Measurements from ENCODE around the gene ANKLE1.

ANKLE1 gene

DNA sequence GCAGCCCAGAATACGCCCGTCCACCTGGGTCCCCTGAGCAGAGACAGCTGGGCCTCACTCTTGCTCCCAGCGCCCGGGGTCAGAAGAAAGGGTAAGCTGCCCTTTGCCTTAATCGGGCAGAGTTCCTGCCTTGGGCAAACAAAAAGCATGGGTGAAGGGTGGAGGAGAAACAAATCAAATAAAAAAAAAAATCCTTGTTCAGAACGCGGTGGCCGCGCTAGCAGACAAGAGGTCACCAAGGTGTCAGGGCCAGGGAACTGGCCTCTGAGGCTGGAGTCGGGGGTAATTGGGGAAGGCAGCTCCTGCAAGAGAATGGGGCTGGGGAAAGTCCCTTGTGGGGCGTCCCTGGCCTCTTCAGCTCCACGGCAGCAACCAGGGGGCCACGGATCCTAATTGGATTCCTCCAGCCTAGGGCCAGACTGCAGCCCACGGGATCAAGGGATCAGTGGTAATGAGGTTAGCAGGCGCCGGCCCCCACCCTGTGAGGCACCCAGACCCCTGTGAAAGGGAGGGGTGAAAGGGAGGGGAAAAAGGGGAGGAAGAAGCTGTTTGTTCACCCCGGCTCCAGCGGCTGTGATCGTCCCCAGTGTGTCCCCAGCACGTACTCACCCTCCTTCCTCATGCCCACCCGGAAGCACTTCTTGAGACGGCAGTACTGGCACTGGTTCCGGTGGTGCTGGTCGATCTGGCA is 41.5 kb upstream of the ANKLE1 start:
- TF ChIP-seq POLR2AphosphoS5 (IDR thresholded peaks at IDR 0.05; ENCODE audit: low read depth) (no peak), CTCF (IDR thresholded peaks at IDR 0.05; ENCODE audit: insufficient read depth, low read length) (no peak)
- DNase-seq (ENCODE audit: low read depth in 1 of 2, low spot score in 1 of 2): no peak

GRCh38 chr19:17240826-17241399 is 40.8 kb upstream of the ANKLE1 start:
- H3K4me3 ChIP-seq (replicated peaks; ENCODE audit: insufficient read depth, low read length): no peak overlapping the region
- no peaks in the 10 kb centered on the region for H3K27me3 ChIP-seq (ENCODE audit: insufficient read depth, poor library complexity, severe bottlenecking)
- TF ChIP-seq POLR2AphosphoS5 (IDR thresholded peaks at IDR 0.05; ENCODE audit: low read depth) (no peak), SPI1 (IDR thresholded peaks at IDR 0.05; ENCODE audit: borderline replicate concordance, low read depth) (no peak), REST (IDR thresholded peaks at IDR 0.05; ENCODE audit: insufficient replicate concordance, low read depth) (no peak), CTCF (IDR thresholded peaks at IDR 0.05; ENCODE audit: insufficient read depth, low read length) (no peak), GABPA (IDR thresholded peaks at IDR 0.05; ENCODE audit: low read depth) (no peak)
- no peak overlapping the region for H3K27ac ChIP-seq (replicated peaks)
- no peak for DNase-seq (ENCODE audit: low read depth in 1 of 2, low spot score in 1 of 2)

More for the DNA sequence above, 41.5 kb upstream of the ANKLE1 start:
- H3K4me3 ChIP-seq (replicated peaks; ENCODE audit: insufficient read depth, low read length): no peak overlapping the region
- no peaks in the 10 kb centered on the region for H3K27me3 ChIP-seq (ENCODE audit: insufficient read depth, poor library complexity, severe bottlenecking)
- no peak overlapping the region for H3K27ac ChIP-seq (replicated peaks)

- Histone ChIP-seq H3K27ac (replicated peaks) (no peak overlapping the region), H3K4me3 (replicated peaks; ENCODE audit: insufficient read depth, low read length) (no peak overlapping the region), H3K27me3 (ENCODE audit: insufficient read depth, poor library complexity, severe bottlenecking) (no peaks in the 10 kb centered on the region)
- no peak for DNase-seq (ENCODE audit: low read depth in 1 of 2, low spot score in 1 of 2)
- TF ChIP-seq POLR2AphosphoS5 (IDR thresholded peaks at IDR 0.05; ENCODE audit: low read depth) (no peak), CTCF (IDR thresholded peaks at IDR 0.05; ENCODE audit: insufficient read depth, low read length) (no peak), REST (IDR thresholded peaks at IDR 0.05; ENCODE audit: insufficient replicate concordance, low read depth) (no peak), SPI1 (IDR thresholded peaks at IDR 0.05; ENCODE audit: borderline replicate concordance, low read depth) (no peak)
These were observed 39.1 kb upstream of the ANKLE1 start for GRCh38 chr19:17242431-17243208.
